ENCODE data around the gene PIK3IP1.

DNA sequence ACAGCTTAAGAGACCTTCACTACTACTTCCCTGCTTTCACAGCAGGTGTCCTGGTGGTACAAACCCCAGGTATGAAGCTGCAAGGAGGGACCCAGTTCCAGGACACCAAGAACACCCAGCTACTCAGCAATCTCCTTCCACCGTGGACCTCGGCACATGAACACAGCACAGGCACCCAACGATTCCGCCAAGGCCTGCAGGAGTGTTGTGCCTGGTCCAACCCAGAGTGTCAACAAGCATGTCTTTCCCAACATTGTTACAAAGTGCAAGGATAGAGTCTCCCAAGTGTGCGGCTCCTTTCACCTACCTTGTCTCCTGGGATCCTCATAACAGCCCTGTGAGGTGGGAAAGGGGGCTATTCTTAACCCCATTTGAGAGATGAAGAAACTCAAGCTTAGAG, 42.0 kb upstream of the PIK3IP1 start:
- TF ChIP-seq, protein P1, sequence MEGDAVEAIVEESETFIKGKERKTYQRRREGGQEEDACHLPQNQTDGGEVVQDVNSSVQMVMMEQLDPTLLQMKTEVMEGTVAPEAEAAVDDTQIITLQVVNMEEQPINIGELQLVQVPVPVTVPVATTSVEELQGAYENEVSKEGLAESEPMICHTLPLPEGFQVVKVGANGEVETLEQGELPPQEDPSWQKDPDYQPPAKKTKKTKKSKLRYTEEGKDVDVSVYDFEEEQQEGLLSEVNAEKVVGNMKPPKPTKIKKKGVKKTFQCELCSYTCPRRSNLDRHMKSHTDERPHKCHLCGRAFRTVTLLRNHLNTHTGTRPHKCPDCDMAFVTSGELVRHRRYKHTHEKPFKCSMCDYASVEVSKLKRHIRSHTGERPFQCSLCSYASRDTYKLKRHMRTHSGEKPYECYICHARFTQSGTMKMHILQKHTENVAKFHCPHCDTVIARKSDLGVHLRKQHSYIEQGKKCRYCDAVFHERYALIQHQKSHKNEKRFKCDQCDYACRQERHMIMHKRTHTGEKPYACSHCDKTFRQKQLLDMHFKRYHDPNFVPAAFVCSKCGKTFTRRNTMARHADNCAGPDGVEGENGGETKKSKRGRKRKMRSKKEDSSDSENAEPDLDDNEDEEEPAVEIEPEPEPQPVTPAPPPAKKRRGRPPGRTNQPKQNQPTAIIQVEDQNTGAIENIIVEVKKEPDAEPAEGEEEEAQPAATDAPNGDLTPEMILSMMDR (IDR thresholded peaks at IDR 0.05) = no peak
- TF ChIP-seq POLR2A (IDR thresholded peaks at IDR 0.05) = no peak
